RWPE1 (cell line): ENCODE results near the gene PTK6.

Source experiments
- CTCF ChIA-PET: fragments of 350-600 bp; sonication (Branson Sonifier 250); formaldehyde crosslinking; extraction: SDS; loops from one replicate; lab custom pipeline; 2021; lab: Yijun Ruan, JAX
- POLR2A ChIA-PET: fragments of 400-600 bp; formaldehyde crosslinking; extraction: SDS; loops from one replicate; lab custom pipeline; 2020; ENCODE audit warnings: antibody characterized with exemption; ENCODE audit not compliant: low non-redundant PET; lab: Yijun Ruan, JAX
- DNase-seq: peaks from one replicate; pipeline ENCODE4 v3.0.0; 2012; ENCODE audit warnings: low spot score
- H3K27ac ChIP-seq: fragments of 450-650 bp; 2 replicates; pipeline ENCODE4 v1.5.1; 2017
- CTCF ChIP-seq: fragments of 450-650 bp; conservative IDR thresholded peaks from 2 replicates; pipeline ENCODE4 v1.5.1; 2017; ENCODE audit warnings: low read depth, mild to moderate bottlenecking

PTK6 gene

GRCh38 chr20:63508072-63508768, 29.0 kb downstream of the PTK6 start:
- no peak for DNase-seq
- ChIA-PET POLR2A (interaction anchor here (1.2 kb wide), 1 partner anchor 12 kb away, joined by 9 read pairs; the partner anchor contains the start of gene PPDPF), CTCF (interaction anchor here (0.6 to 2.1 kb wide), 5 partner anchors 11 to 886 kb away, joined by 3 to 9 read pairs (median 3); partner anchors contain the start of gene PPDPF)
- TF ChIP-seq CTCF: no peak
- H3K27ac ChIP-seq: no peak overlapping the region

- DNase-seq: no peak
- CTCF ChIA-PET: interaction anchor here (0.6 to 2.1 kb wide), 4 partner anchors 11 to 191 kb away, joined by 3 to 9 read pairs (median 3); partner anchors contain the start of gene PPDPF
- no peak overlapping the region for H3K27ac ChIP-seq
- POLR2A ChIA-PET: no interaction called here
- no peak for TF ChIP-seq CTCF
These were observed 30.0 kb downstream of the PTK6 start for GRCh38 chr20:63507083-63507743.

GRCh38 chr20:63505723-63506122, 31.5 kb downstream of the PTK6 start:
- no peak for TF ChIP-seq CTCF
- ChIA-PET CTCF (interaction anchor here (0.7 to 2.0 kb wide), 3 partner anchors 10 to 327 kb away, joined by 3 to 10 read pairs (median 3); no protein-coding TSS in a partner anchor), POLR2A (interaction anchor here (0.6 kb wide), 1 partner anchor 17 kb away, joined by 4 read pairs; no protein-coding TSS in a partner anchor)
- no peak for DNase-seq
- H3K27ac ChIP-seq: no peak overlapping the region

GRCh38 chr20:63505281-63505680, 31.9 kb downstream of the PTK6 start:
- POLR2A ChIA-PET: no interaction called here
- H3K27ac ChIP-seq: no peak overlapping the region
- DNase-seq: no peak
- CTCF ChIA-PET: interaction anchor here (0.6 to 2.0 kb wide), 4 partner anchors 9 to 327 kb away, joined by 3 to 10 read pairs (median 3); no protein-coding TSS in a partner anchor
- TF ChIP-seq CTCF: no peak

- POLR2A ChIA-PET: no interaction called here
- H3K27ac ChIP-seq: no peak overlapping the region
- TF ChIP-seq CTCF: no peak
- no peak for DNase-seq
- CTCF ChIA-PET: interaction anchor here (0.6 to 2.0 kb wide), 2 partner anchors 9 to 32 kb away, joined by 3 to 10 read pairs; no protein-coding TSS in a partner anchor
These were observed 32.5 kb downstream of the PTK6 start for GRCh38 chr20:63504642-63505041.

- no peak overlapping the region for H3K27ac ChIP-seq
- TF ChIP-seq CTCF: no peak
- DNase-seq: no peak
- POLR2A ChIA-PET: no interaction called here
- CTCF ChIA-PET: interaction anchor here (0.6 to 1.0 kb wide), 4 partner anchors 14 to 628 kb away, joined by 3 to 4 read pairs (median 4); no protein-coding TSS in a partner anchor
These were observed 33.7 kb downstream of the PTK6 start for GRCh38 chr20:63503524-63503923.
